H9 (cell line): ENCODE data around the gene CTNNA3. TPM values are rescaled to one million over a fixed set of nuclear protein-coding genes. Genes with fewer than 3 reads are reported as not detected.

ENCODE experiments used
- DNase-seq: peaks from one replicate; pipeline ENCODE4 v3.0.0-alpha.2; 2017
- H2AFZ ChIP-seq: one replicate; pipeline ENCODE4 v1.6.1; 2013; ENCODE audit warnings: mild to moderate bottlenecking, low read length, control low read depth, moderate library complexity
- H2AK5ac ChIP-seq: 2 replicates; pipeline ENCODE4 v1.6.1; 2013; ENCODE audit warnings: low read length, control low read depth, mixed read lengths; ENCODE audit not compliant: insufficient read length
- H2BK120ac ChIP-seq: one replicate; pipeline ENCODE4 v1.6.1; 2013; ENCODE audit warnings: low read depth, mild to moderate bottlenecking, low read length, control low read depth, inconsistent platforms; ENCODE audit not compliant: poor library complexity, severe bottlenecking
- H2BK12ac ChIP-seq: 2 replicates; pipeline ENCODE4 v1.6.1; 2013; ENCODE audit warnings: low read length, control low read depth, mixed read lengths, low read depth; ENCODE audit not compliant: insufficient read length
- H2BK15ac ChIP-seq: 2 replicates; pipeline ENCODE4 v1.6.1; 2013; ENCODE audit warnings: low read depth, low read length, control low read depth
- H2BK20ac ChIP-seq: one replicate; pipeline ENCODE4 v1.6.1; 2013; ENCODE audit warnings: low read depth, mild to moderate bottlenecking, low read length, control low read depth, inconsistent platforms; ENCODE audit not compliant: poor library complexity, severe bottlenecking
- H2BK5ac ChIP-seq: 2 replicates; pipeline ENCODE4 v1.6.1; 2013; ENCODE audit warnings: low read length, control low read depth, mixed read lengths; ENCODE audit not compliant: insufficient read length
- H3K14ac ChIP-seq: 2 replicates; pipeline ENCODE4 v1.6.1; 2013; ENCODE audit warnings: low read length, control low read depth; ENCODE audit not compliant: insufficient read depth
- H3K18ac ChIP-seq: 2 replicates; pipeline ENCODE4 v1.6.1; 2013; ENCODE audit warnings: low read depth, mild to moderate bottlenecking, mixed read lengths, low read length, control low read depth; ENCODE audit not compliant: insufficient read length
- H3K23ac ChIP-seq: 2 replicates; pipeline ENCODE4 v1.6.1; 2013; ENCODE audit warnings: low read length, control low read depth, mixed read lengths, low read depth; ENCODE audit not compliant: insufficient read length
- H3K23me2 ChIP-seq: 2 replicates; pipeline ENCODE4 v1.6.1; 2013; ENCODE audit warnings: low read depth, mild to moderate bottlenecking, mixed read lengths, low read length, control low read depth; ENCODE audit not compliant: insufficient read length, poor library complexity, severe bottlenecking
- H3K27ac ChIP-seq: 2 replicates; pipeline ENCODE4 v1.5.1; 2013; ENCODE audit warnings: low read length, control low read depth, mixed read lengths, low read depth; ENCODE audit not compliant: insufficient read length
- H3K27me3 ChIP-seq: 2 replicates; pipeline ENCODE4 v1.6.1; 2013; ENCODE audit warnings: low read length, control low read depth, inconsistent platforms; ENCODE audit not compliant: insufficient read depth
- H3K4ac ChIP-seq: 2 replicates; pipeline ENCODE4 v1.6.1; 2013; ENCODE audit warnings: low read depth, mild to moderate bottlenecking, control low read depth, inconsistent platforms, low read length, moderate library complexity
- H3K4me1 ChIP-seq: 2 replicates; pipeline ENCODE4 v1.6.1; 2013; ENCODE audit warnings: low read length, control low read depth, inconsistent platforms; ENCODE audit not compliant: insufficient read depth
- H3K4me2 ChIP-seq: 2 replicates; pipeline ENCODE4 v1.6.1; 2013; ENCODE audit warnings: low read length, control low read depth, mixed read lengths; ENCODE audit not compliant: insufficient read length, insufficient read depth
- H3K56ac ChIP-seq: 2 replicates; pipeline ENCODE4 v1.6.1; 2013; ENCODE audit warnings: low read depth, mild to moderate bottlenecking, mixed read lengths, low read length, control low read depth; ENCODE audit not compliant: insufficient read length
- H3K79me1 ChIP-seq: 2 replicates; pipeline ENCODE4 v1.6.1; 2013; ENCODE audit warnings: low read depth, mild to moderate bottlenecking, moderate library complexity, low read length, control low read depth, inconsistent platforms; ENCODE audit not compliant: insufficient read depth, poor library complexity, severe bottlenecking
- H3K79me2 ChIP-seq: 2 replicates; pipeline ENCODE4 v1.6.1; 2013; ENCODE audit warnings: low read length, control low read depth, inconsistent platforms; ENCODE audit not compliant: insufficient read depth
- H3K9ac ChIP-seq: 2 replicates; pipeline ENCODE4 v1.6.1; 2013; ENCODE audit warnings: low read length, control low read depth, mixed read lengths; ENCODE audit not compliant: insufficient read length; ENCODE audit errors: extremely low read depth
- H3K9me3 ChIP-seq: one replicate; pipeline ENCODE4 v1.6.1; 2013; ENCODE audit warnings: low read depth, low read length, inconsistent platforms; ENCODE audit not compliant: control insufficient read depth
- H3T11ph ChIP-seq: one replicate; pipeline ENCODE4 v1.6.1; 2013; ENCODE audit warnings: mild to moderate bottlenecking, low read length, control low read depth, inconsistent platforms
- H4K20me1 ChIP-seq: one replicate; pipeline ENCODE4 v1.6.1; 2013; ENCODE audit not compliant: control insufficient read depth, insufficient read length, insufficient read depth
- H4K5ac ChIP-seq: 2 replicates; pipeline ENCODE4 v1.6.1; 2013; ENCODE audit warnings: low read depth, mild to moderate bottlenecking, mixed read lengths, low read length, control low read depth; ENCODE audit not compliant: insufficient read length
- H4K8ac ChIP-seq: replicated peaks from 2 replicates; pipeline ENCODE4 v1.6.1; 2013; ENCODE audit warnings: low read length, control low read depth, mixed read lengths, low read depth; ENCODE audit not compliant: insufficient read length
- H4K91ac ChIP-seq: 2 replicates; pipeline ENCODE4 v1.6.1; 2013; ENCODE audit warnings: low read depth, mild to moderate bottlenecking, moderate library complexity, mixed read lengths, low read length, control low read depth; ENCODE audit not compliant: insufficient read length
- H3K27ac Mint-ChIP-seq, 3 experiments: 2 replicates in 2 of 3; 3 replicates in 1 of 3; pipeline ENCODE4 v1.8.0; 2020 to 2021; ENCODE audit warnings: mixed read lengths in 3 of 3, mild to moderate bottlenecking in 1 of 3, moderate library complexity in 1 of 3
- H3K27me3 Mint-ChIP-seq: 2 replicates; pipeline ENCODE4 v1.8.0; 2021; ENCODE audit warnings: low read depth, mild to moderate bottlenecking, moderate library complexity, mixed read lengths
- H3K36me3 Mint-ChIP-seq, 3 experiments: 2 replicates in 2 of 3; 3 replicates in 1 of 3; pipeline ENCODE4 v1.8.0; 2020 to 2021; ENCODE audit warnings: low read depth in 3 of 3, mixed read lengths in 3 of 3; ENCODE audit not compliant: insufficient read depth in 1 of 3
- H3K4me1 Mint-ChIP-seq, 2 experiments: 2 replicates each; pipeline ENCODE4 v1.8.0; 2020; ENCODE audit warnings: mixed read lengths in 2 of 2
- H3K4me3 Mint-ChIP-seq, 2 experiments: 2 replicates in 1 of 2; 3 replicates in 1 of 2; pipeline ENCODE4 v1.8.0; 2020 to 2021; ENCODE audit warnings: mild to moderate bottlenecking in 2 of 2, mixed read lengths in 2 of 2, moderate library complexity in 1 of 2
- H3K9me3 Mint-ChIP-seq, 2 experiments: 2 replicates in 1 of 2; 3 replicates in 1 of 2; pipeline ENCODE4 v1.8.0; 2020; ENCODE audit warnings: mild to moderate bottlenecking in 2 of 2, mixed read lengths in 2 of 2, moderate library complexity in 1 of 2
- CTCF ChIP-seq: fragments of 200-600 bp; sonication (generic); conservative IDR thresholded peaks from 3 replicates; pipeline ENCODE4 v1.8.0; 2021; ENCODE audit warnings: antibody characterized with exemption, mild to moderate bottlenecking
- WGBS: extraction: QIAGEN DNeasy Blood & Tissue Kit; methylation state at CpG from one replicate; pipeline ENCODE4 v1.1.7; 2013; ENCODE audit warnings: missing lambda C conversion rate, low lambda C conversion rate, mixed read lengths; ENCODE audit not compliant: insufficient read length; ENCODE audit errors: extremely low coverage; 5-methylcytosine and 5-hydroxymethylcytosine counted together
- total RNA-seq: library from RNA; stranded (reverse); gene quantifications from 2 replicates; pipeline ENCODE4 v1.2.1, GENCODE V29; 2021

Gene CTNNA3
- total RNA-seq, 1 experiment from 2014 or later = 3.3 TPM

GRCh38 chr10:67306588-67307205 lies 389.3 kb downstream of the CTNNA3 start:
- Histone ChIP-seq H3K18ac (no peak overlapping the region), H3K79me2 (no peaks in the 10 kb centered on the region), H4K20me1 (no peaks in the 10 kb centered on the region), H2BK120ac (no peak overlapping the region), H3K27ac (no peak overlapping the region), H2AK5ac (no peak overlapping the region), H3K9me3 (no peaks in the 10 kb centered on the region), H4K8ac (no peak overlapping the region), H3K4me2 (no peak overlapping the region), H3K23me2 (no peaks in the 10 kb centered on the region), H2BK5ac (no peak overlapping the region), H3K4ac (no peak overlapping the region), H3K9ac (no peak overlapping the region), H2BK12ac (no peak overlapping the region), H2BK15ac (no peak overlapping the region), H3T11ph (no peak overlapping the region), H3K4me1 (no peaks in the 10 kb centered on the region), H2BK20ac (no peak overlapping the region), H4K91ac (no peak overlapping the region), H3K79me1 (no peaks in the 10 kb centered on the region), H3K56ac (no peak overlapping the region), H3K27me3 (no peaks in the 10 kb centered on the region), H3K14ac (no peak overlapping the region), H2AFZ (no peak overlapping the region), H4K5ac (no peak overlapping the region), H3K23ac (no peak overlapping the region)
- peaks cover 0 to 6% (median 4%) of the 10 kb centered on the region in 3 experiments; a peak in 3 of 7 replicates for H3K36me3 Mint-ChIP-seq
- no peak overlapping the region for H3K4me3 Mint-ChIP-seq
- peaks cover 4 to 7% of the 10 kb centered on the region in 2 experiments for H3K9me3 Mint-ChIP-seq
- no peaks in the 10 kb centered on the region for H3K27me3 Mint-ChIP-seq
- no CpG with 5 or more reads among the region's 2 CpGs for WGBS
- no peak for DNase-seq
- peaks cover 0 to 2% of the 10 kb centered on the region in 2 experiments; a peak in 2 of 4 replicates for H3K4me1 Mint-ChIP-seq
- no peak overlapping the region for H3K27ac Mint-ChIP-seq
- peak; percentile 76 for TF ChIP-seq CTCF
